Effector CD8-positive, alpha-beta T cell (primary cell): ENCODE measurements around the gene VPS35.
A peak's percentile ranks its signal among the peaks of the same experiment; 100 is the strongest.
"Not testable (repeated sequence)": the region's sequence is repeated elsewhere in the genome, so short reads cannot be mapped to it uniquely, and the experiment has no call there.

Experiments used
- DNase-seq: peaks from one replicate; lab custom pipeline; 2025; lab: John Stamatoyannopoulos, UW

The VPS35 gene

DNA sequence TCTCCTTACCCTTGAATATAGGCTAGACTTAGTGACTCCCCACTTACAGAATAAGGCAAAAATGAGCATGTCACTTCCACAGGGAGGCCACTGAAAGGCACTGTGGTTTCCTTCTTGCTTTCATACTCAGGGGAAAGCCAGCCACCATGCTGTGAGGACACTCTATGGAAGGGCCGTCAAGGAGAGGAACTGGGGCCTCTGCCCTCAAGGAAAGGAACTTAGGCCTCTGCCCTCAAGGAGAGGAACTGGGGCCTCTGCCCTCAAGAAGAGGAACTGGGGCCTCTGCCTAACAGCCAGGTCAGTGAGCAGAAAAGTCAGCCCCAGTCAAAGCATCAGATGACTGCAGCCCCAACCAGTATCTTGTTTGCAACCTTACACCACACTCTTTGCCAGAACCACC, 30.1 kb downstream of the VPS35 start:
- DNase-seq: no peak

GRCh38 chr16:46651305-46651704, 37.7 kb downstream of the VPS35 start:
- no peak for DNase-seq

- no peak for DNase-seq
Measured at GRCh38 chr16:46650254-46650623, 38.7 kb downstream of the VPS35 start.

- DNase-seq: no peak
Measured at GRCh38 chr16:46649588-46650253, 39.3 kb downstream of the VPS35 start.

GRCh38 chr16:46648656-46649055, 40.3 kb downstream of the VPS35 start:
- DNase-seq: no peak

- no peak for DNase-seq
Measured at GRCh38 chr16:46638947-46639925, 49.7 kb downstream of the VPS35 start.

GRCh38 chr16:46632778-46633733, 55.9 kb downstream of the VPS35 start:
- DNase-seq: no peak

DNA sequence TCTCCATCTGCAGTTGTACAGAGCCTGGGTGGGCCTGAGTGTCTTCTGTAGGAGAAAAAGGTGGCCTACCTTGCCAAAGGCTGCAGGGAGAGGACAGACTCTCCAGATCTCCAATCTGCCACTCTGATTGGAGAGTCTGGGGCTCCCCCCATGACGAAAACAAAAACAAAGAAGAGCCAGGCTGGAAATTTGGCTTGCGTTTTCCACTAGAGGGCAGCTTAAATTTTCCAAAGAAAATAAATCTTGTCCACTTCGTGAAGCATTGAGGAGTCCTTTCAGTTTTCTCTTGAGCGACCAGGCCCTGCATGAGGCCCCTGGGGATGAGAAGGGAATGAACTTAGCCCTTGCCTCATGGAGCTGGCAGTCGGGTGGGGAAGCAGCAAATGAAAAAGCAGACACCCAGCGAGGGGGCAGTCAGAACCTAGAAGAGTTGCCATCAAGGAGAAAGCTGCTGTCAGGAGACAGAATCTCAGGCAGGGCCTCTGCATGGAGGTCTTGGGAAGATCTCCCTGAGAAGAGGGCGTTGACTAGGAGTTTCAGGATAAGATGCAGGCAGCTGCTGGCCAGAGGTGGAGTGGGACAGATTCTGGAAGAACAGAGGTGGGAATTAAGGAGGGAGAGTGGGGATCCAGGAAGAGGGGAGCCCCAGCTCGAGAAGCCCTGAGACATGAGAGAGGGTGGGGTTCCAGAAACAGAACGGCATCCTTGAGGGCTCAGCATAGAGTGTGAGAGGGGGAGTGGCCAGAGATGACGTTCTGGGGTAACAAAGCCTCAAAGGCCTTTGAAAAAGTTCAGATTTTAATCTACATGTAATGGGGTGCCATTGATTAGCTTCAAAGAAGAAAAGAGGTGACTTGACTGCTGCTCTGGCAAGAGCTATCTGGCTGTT, 59.4 kb downstream of the VPS35 start:
- no peak for DNase-seq

GRCh38 chr16:46627746-46628145, 61.2 kb downstream of the VPS35 start:
- no peak for DNase-seq

- not testable (repeated sequence) for DNase-seq
Measured at GRCh38 chr16:46626681-46627080, 62.3 kb downstream of the VPS35 start.

DNA sequence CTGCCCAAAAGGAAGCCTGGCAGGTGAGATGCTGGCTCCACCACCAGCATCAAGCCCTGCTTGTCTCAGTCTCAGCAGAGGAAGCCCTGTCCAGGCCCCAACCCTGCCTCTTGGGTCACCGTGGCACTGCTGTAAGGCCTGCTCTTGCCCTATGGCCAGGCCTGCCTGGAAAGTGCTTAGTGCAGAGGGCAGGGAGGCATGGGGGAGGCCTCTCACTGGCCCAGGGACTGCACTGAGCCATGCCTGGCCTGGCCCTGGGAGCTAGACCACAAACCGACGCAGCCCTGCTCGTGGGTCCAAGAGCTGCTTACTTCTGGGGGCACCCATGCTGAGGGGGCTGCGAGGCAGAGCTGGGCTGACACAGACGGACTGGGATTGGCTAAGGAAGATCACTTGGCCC, 64.1 kb downstream of the VPS35 start:
- not testable (repeated sequence) for DNase-seq

DNA sequence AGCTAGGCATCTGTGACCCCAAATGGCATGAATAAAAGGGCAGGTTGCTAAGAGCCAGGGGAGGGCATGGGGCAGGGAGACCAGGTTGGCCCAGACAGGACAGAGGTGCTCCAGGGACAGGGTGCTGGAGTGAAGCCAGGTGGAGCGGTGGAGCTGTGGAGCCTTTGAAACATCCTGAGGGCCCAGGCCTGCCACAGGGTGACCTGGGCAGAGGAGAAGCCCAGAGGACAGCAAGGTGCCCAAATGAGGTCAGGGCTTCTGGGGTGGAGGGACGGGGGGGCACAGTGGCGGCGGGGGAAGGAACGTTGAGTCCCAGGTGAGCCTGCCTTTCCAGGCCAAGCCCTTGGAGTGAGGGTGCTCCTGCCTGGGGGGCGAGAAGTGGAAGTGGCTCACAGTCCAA, 65.3 kb downstream of the VPS35 start:
- not testable (repeated sequence) for DNase-seq

DNA sequence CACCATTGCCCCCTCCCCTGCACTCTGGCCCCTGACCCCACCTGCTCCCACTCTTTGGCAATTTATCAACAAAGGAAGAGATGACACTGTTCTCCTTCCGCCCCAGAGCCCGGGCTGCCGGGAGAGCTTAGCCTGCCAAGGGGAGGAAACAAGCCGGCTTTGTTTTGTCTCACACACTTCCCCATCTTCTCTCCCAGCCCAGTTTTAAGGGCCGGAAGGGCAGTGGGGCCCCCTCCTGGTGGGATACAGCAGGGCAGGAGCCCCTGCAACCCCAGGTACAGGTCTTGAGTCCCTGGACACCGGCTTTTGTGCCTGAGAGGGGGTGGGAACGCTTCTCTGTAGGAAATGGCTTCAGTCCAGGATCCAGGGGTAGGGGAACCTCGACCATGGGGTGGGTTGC, 65.7 kb downstream of the VPS35 start:
- not testable (repeated sequence) for DNase-seq

DNA sequence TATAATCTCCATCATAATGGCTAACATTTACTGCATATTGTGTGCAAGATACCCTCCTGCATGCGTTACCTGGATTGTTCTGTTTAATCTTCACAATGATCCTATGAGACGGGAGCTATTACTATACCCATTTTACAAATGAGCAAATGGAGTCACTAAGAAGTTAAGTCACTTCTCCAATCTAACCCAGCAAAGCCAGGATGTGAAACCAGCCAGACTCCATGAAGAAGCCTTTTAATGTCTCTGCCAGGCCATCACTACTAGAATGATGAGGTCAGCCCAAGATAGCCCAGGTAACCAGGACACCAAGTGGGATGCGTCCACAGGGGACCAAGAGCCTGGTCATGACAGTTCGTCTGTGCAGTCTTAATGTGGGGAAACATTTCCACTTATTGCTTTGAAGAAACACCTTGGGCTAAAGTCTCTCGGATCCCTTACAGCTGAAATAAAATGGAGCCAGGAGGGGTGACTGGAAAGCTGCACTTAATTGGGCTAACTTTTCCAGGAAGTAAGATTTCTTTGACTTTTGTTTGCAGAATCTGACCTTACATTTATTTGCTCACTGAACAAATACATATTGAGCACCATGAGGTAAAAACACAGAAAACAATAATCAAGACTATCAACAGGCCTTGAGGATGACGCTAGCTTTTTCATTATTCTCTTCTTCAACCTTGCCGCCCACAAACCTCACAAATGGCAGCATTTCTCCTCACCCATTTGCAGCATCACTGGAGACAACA, 66.9 kb downstream of the VPS35 start:
- no peak for DNase-seq

GRCh38 chr16:46621006-46621933, 67.7 kb downstream of the VPS35 start, which contains the start of gene SHCBP1:
TSS of gene SHCBP1 (minus strand) at chr16:46621379. CDS start at chr16:46621359, 20 bp downstream.
- DNase-seq: peak; percentile 13

DNA sequence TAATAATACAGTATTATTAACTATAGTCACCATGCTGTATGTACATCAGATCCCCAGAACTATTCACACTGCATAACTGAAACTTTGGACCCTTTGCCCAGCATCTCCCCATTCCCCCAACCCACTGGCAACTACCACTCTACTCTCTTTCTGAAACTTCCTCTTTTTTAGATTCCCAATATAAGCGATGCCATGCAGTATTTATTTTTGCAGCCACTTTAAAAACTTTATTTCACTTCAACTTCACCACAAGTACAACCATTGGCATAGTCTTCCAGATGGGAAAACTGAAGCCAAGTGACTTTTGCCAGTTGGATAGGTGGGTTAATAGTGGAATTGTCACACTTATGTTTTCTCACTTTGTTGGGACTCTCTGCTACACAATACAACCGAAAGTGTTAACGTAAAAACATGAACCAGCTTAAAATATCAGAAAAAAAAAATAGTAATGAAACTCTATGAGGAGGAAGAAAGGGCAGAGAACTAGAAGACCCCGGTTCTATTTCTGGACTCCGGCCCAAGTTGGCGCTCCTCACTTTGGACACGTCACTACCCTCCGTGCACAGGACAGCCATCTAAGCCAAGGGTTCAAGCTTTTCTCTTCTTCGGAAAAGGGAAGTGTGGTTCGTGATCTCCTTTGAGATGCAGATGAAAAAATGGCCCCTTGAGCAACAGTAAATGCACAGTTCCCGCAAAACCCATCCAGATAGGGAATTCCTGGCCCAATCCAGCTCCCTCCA, 68.5 kb downstream of the VPS35 start:
- DNase-seq: no peak

- DNase-seq: no peak
Measured at GRCh38 chr16:46618516-46618915, 70.5 kb downstream of the VPS35 start.

GRCh38 chr16:46614006-46614405, 75.0 kb downstream of the VPS35 start:
- no peak for DNase-seq
